Putamen (tissue), 1 donor: Measurements from ENCODE around the gene ANO8.
"Not testable (repeated sequence)": the region's sequence is repeated elsewhere in the genome, so short reads cannot be mapped to it uniquely, and the experiment has no call there.

Experiments used
- DNase-seq: peaks from one replicate; pipeline ENCODE4 v3.0.0-alpha.2; 2016; ENCODE audit warnings: low spot score

ANO8 gene, protein sequence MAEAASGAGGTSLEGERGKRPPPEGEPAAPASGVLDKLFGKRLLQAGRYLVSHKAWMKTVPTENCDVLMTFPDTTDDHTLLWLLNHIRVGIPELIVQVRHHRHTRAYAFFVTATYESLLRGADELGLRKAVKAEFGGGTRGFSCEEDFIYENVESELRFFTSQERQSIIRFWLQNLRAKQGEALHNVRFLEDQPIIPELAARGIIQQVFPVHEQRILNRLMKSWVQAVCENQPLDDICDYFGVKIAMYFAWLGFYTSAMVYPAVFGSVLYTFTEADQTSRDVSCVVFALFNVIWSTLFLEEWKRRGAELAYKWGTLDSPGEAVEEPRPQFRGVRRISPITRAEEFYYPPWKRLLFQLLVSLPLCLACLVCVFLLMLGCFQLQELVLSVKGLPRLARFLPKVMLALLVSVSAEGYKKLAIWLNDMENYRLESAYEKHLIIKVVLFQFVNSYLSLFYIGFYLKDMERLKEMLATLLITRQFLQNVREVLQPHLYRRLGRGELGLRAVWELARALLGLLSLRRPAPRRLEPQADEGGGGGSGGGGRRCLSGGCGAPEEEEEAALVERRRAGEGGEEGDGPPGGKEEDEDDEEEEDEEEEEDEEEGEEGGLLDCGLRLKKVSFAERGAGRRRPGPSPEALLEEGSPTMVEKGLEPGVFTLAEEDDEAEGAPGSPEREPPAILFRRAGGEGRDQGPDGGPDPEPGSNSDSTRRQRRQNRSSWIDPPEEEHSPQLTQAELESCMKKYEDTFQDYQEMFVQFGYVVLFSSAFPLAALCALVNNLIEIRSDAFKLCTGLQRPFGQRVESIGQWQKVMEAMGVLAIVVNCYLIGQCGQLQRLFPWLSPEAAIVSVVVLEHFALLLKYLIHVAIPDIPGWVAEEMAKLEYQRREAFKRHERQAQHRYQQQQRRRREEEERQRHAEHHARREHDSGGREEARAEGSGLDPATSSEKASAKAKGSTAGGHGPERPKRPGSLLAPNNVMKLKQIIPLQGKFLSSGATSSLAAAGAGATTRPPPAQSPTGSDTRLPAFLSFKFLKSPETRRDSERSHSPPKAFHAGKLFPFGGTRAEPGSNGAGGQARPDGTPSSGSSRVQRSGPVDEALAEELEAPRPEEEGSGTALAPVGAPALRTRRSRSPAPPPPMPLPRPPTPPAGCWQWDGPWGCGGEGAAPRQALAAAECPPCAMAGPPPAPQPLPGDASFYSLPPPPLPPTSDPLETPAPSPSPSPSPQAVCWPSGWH

DNA sequence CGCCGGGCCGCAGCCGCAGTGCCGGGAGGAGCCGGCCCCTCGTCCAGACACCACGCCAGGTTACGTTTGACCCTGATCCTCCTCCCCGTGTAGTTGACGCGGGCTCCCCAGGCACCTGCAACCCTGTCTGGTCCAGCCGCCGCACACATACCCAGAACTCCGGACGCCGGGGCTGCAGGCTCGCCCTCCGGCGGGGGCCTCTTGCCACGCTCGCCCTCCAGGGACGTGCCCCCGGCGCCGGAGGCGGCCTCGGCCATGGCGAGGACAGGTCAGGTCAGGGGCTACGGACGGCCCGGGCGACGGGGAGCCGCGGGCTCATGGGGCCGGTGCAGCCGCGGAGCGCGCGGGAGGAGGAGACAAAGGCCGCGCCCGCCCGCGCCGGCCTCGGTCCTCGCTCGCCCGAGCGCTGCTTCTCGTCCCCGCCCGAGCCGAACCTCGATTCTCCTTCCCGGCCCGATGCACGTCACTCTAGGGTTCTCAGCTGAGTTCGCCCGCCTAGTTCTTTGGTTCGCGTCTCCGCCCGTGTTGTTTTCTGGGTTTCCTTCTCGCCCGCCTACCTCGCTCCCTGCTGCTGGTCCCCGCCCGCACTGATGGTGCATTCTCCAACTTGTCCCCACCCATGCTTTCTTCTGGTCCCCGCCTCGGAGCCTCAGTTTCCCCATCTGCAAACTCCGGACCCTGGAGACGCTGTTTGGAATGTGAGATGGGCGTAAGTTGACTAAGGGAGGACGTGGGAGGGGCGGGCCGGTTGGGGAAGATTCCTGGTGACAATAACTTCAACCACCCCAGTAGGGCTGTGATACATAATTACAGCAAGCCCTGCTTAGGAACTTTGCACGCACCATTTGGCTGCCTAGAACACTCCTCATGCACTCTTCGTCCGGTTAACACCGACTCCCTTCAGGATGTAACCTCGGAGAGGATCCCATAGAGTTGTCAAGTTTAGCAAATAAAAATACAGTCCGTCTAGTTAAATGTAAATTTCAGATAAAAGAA, at the start of gene ANO8:
Gene ANO8, minus strand, starts transcription at position 442 of the 996 bp plus-strand sequence. Its CDS starts 185 bp downstream, at position 257.
- peak; percentile 95 for DNase-seq

DNA sequence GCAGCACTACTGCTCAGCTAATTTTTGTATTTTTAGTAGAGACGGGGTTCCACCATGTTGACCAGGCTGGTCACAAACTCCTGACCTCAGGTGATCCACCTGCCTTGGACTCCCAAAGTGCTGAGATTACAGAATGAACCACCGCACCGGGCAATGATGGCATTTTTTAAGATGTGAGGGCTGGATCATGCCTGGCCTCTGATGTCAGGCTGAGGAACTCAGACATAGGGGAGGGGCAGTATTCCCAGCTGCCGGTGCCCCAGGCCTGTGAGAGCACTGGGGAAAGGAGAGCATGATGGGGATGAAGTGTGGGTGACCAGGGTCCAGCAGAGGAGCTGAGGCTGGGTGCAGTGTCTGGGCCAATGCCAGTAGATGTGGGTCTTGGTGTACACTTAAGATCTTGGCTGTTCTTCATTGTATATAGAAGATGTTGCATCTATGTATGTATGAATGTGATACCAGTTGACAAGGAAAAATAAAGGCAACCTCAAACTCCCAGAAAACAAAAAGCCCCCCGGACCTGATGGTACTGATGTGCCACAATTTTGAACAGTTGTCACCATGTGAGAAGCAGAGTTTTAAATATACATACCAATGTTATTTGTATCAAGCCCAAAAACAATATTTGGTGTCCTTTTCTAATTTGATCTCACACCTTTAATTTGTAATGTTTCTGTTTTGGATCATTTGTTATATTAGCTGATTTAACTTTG, 45.9 kb upstream of the ANO8 start:
- no peak for DNase-seq

DNA sequence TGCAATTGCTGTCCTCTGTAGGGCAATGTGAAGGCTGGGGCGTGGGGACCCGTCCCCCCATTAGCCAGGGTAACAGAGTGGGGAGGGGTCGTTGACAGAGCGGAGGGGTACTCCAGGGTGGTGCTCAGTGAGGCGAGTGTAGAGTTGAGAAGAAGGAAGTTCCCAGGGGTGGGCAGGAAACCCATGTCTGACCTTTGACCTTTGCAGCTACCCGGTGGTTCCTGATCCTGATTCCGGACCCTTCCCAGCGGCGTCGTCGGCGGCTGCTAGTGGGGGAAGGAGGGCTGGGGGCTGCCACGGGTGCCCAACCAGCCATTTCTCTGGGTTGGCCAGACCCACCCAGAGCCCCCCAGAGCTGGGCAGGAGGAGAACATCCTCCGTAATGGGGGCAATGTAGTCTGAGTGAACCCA, 44.6 kb upstream of the ANO8 start:
- no peak for DNase-seq

DNA sequence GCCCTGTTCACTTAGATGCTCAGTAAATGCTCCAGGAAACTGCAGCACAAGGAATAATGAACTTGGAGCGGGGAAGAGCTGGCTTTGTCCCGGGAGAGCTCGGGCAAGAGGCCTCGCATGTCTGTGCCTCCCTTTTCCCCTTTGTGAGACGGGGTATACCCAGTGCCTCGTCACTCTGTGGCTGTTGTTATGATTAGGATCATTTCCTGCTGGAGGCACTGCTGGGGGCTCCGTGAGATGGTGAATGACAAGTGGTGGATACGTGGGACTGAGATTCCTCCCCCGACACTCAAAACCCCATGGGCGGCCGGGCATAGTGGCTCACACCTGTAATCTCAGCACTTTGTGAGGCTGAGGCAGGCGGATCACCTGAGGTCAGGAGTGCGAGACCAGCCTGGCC, 43.6 kb upstream of the ANO8 start:
- DNase-seq = no peak

DNA sequence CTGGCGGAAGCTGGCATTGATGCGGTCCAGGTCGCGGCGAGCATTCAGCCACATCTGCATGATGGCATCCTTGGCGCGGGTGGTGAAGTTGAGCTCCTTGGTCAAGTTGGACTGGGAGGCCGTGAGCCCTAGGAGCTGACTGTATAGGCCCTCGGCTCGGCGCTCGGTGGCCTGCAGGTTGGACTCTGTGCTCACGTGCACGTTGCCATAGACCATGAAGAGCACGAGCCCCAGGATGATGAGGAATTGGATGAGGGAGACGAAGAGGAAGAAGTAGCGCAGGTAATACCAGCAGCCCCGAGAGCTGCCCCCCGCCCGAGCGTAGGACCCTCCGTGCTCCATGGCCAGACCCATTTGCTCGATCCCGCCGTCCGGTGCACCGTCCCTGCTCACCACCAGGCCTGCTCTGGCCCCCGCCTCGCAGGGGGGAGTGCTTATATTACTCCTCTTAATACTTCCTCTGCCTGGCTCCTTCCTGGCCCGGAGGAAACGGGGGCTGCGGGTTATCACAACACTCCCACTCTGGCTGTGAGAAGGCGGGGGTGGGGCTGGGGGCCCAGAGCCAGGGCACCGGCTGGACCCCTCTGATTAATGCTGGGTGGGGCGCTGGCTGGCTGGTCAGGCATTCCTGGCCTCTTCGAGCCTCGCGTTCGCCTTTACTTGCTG, 42.4 kb upstream of the ANO8 start, which contains the start of gene PLVAP:
Gene PLVAP, minus strand, starts transcription at position 408 of the 666 bp plus-strand sequence. Its CDS starts 54 bp downstream, at position 354.
- no peak for DNase-seq

DNA sequence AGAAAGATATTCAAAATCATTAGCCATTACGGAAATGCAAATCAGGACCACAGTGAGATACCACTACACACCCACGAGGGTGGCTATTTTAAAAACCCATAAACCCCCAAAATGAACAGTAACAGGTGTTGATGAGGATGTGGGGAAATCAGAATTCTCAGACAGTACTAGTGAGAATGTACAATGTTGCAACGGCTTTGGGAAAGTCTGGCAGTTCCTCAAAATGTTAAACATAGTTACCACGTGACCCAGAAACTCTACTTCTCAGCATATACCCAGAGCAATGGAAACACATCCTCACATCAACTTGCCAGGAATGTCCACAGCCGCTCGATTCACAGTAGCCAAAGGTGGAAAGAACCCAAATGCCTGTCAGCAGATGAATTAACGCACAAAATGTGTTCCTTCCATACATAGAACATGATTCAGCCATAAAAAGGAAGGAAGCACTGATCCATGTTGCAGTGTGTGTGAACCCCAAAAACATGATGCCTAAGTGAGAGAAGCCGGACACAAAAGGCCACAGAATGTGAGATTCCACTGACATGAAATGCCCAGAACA, 35.5 kb upstream of the ANO8 start:
- no peak for DNase-seq

DNA sequence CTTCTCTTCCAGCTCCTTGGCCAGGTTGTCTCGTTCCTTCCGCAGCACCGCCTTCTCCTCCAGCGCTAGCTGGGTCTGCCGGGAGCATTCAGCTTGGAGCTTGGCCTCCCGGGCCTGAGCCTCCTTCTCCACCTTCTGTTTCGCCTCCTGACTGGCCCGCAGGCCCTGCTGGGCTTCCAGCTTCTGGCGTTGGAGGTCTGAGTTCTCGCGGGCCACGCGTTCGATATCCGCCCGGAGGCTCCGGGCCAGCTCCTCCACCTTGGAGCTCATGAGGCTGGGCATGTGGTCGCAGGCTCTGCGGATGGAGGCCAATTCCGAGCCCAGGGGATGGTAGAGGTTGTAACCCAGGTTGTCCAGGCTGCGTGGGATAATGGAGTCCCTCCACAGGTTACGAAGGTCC, 30.7 kb upstream of the ANO8 start:
- DNase-seq = no peak

DNA sequence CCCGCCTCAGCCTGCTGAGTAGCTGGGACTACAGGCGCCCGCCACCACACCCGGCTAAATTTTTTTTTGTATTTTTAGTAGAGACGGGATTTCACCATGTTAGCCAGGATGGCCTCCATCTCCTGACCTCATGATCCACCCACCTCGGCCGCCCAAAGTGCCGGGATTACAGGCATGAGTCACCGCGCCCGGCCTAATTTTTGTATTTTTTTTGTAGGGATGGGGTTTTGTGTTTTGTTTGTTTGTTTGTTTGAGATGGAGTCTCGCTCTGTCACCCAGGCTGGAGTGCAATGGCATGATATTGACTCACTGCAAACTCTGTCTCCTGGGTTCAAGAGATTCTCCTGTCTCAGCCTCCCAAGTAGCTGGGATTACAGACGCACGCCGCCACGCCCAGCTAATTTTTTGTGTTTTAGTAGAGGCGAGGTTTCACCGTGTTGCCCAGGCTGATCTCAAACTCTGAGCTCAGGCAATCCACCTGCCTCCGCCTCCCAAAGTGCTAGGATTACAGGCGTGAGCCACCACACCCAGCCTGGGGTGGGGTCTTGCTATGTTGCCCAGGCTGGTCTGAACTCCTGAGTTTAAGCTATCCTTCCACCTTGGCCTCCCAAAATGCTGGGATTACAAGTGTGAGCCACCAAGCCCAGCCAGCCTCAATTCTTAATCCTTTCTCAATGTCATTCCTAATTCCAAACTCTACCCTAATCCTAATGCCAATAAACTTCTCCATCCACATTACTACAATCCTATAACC, 29.4 kb upstream of the ANO8 start:
- DNase-seq = not testable (repeated sequence)

DNA sequence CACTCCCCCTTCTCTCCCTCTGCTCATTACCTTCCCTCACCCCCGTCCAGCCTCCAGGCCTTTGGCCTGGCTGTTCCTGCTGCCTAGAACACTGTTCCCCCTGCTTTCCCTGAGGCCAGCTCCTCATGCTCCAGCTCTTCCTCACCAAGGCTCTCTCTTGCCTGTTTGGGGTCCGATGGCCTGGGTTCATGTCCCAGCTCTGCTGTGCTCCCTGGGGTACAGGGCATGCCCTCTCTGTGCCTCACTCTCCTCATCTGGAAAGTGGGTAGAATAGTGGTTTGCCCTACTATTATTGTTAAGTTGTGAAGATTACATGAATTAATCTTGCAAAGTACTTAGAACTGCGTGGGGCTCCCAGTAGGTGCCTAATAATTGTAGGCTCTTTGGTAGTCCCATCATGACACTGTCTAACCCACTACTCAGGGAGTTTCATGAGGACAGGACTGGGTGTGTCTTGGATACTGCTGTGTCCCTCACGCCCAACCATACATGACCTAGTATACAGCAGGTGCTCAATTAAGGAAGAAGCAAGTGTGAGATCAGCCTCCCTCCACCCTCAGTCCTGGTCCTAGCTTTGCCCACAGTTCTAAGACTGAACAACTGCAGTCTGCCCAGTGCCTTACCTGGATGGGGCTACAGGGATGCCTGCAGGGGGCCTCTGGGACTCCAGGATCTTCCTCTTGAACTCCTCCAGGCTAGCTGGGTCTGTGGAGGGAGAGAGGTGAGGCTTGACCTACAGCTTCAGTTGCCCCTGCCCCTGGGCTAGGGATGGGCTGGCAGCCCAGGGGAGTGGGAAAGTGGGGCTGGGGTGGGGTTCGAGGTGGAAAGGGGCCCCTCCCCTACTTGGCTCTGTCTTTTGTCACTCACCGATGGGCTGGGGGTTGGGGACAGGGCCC, 25.5 kb upstream of the ANO8 start:
- no peak for DNase-seq

DNA sequence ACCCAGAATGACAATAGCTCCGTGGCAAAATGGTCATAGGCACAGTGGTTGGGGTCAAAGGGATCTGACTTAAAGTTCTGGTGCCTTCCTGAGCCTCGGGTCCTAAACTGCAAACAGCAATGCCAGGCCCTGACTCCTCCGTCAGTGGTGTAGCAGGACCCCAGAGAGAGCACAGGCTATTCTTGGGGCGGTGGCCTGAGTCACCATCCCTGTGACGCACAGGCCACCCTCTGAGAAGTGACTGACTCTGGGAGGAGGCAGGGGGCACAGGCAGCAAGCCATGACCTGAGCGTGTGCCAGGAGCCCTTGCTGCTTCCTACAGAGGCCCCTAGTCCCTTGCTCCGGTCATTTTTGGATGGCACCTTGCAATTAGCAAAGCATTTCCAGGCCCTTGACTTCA, 23.7 kb upstream of the ANO8 start:
- no peak for DNase-seq

DNA sequence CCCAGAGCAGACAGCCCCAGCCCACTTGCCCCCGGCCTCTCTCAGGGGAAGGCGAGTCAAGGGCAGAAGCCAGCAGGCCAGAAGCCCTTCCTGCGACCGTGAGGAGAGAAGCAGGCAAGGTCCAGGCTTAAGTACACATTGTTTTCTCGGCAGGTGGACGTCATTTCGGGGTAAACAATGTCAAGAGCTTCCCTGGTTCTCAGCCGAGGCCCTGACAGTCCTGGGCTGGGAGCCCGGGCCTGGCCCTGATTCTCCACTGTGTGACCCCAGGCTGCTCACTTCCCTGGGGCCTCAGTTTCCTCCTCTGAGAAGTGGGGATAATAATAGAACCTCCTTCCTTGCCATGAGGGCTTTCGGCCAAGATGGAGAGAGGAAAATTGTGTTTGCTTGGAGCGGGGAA, 23.1 kb upstream of the ANO8 start:
- DNase-seq = no peak

DNA sequence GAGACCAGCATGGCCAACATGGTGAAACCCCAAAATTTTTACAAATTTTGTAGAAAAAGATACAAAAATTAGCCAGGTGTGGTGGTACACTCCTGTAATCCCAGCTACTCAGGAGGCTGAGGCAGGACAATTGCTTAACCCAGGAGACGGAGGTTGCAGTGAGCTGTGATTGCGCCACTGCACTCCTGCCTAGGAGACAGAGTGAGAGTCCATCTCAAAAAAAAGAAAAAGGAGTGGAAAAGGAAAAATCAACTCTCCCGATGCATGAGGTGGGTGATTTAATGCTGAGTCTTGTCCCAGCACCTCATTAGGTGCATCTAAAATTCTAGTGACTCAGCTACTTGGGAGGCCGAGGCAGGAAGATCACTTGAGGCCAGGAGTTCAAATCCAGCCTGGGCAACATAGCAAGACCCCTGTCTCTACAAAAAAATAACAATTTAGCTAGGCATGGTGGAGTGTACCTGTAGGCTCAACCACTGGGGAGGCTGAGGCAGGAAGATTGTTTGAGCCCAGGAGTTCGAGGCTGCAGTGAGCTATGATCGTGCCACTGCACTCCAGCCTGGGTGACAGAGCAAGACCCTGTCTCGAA, 22.5 kb upstream of the ANO8 start:
- DNase-seq = no peak

DNA sequence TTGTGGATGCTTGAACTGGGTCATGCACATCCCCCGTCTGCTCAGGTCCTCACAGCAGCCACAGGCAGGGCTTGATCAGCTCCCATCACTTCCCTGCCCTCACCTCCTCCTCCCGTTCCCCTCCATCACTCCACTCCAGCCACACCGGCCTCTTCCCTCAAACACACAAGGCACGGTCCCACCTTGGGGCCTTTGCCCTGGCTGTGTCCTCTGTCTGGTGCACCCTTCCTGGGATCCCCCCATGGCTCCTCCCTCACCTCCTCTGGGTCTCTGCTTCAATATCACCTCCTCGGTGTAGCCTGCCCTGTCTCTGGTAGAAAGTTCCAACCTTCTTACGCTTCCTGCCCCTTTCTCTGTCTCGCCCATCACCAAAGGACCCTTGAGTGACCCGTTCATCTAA, 18.7 kb upstream of the ANO8 start:
- DNase-seq = no peak

DNA sequence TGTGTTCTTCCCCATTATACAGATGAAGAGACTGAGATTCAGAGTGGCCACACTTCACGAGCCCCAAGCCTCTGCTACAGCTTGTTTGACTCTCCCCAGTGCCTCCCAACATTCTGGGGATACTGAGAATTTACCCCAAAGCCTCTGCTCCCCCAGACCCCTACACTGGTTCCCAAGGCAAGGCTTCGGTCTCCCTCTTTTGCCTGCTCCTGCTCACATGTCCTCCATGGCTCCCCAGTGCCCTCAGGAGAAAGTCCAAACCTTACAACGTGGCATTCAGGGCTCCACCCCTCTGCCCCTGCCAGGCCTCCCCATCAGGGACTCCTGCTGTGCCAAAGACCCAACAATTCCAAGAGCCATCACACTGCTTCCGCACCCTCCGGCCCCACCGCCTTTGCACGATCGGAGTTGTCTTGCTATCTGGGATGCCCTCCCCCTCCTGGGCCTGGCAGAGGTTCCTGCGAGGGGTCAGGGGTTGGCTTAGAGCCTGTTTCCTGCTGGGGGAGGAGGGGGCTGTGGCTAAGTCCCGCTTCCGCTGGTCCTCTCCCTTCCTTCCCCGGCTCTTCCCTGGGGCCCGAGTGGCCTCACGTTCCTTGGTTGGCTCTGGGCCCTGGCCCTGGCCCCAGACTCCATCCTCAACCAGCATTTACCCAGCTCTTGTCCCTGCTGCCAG, 18.1 kb upstream of the ANO8 start:
- no peak for DNase-seq

DNA sequence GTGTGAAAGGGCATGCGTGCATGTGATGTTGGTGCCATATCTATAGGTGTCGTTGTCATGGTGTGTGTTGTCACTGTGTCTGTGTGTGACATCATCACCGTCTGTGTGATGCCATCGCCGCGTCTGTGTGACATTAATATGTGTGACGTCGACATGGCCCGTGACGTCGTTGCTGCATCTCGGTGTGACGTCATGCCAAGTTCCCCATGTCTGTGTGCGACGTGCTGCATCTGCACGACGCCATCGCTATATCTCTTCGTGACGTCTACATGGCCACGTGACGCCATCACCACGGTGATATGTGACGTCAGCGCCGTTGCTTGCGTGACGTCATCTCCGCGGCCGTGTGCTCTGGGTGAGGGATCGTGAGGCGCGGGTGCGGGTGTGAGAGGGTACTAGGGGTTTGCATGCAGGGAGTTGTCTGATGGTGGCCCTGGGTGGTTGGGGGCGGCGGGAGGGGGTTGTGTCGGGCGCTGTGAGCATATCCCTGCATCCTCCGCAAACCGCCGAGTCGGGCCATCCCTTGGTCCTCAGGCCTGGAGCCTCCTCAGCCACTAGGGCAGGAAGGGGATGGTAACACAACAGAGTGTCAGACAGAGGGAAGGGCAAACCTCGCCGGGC, 17.3 kb upstream of the ANO8 start:
- DNase-seq = no peak

DNA sequence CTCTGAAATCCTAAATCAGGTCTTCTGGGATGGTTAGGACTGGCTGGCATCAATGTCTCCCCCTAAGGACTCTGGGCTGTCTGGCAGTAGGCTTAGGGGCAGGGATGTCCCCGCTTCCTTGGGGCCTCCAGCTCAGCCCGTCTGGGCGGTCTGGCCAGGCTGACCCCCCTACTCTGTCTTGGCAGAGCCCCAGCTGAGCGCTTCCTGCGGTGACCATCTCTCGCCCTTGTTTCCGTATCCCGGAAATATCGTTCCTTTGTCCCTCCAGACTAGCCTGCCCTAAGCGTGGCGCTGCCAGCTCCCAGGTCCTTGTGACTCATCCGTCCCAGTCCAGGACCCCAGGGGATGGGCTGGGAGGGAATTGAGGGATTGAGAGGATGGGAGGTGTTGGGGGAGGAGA, 14.0 kb upstream of the ANO8 start:
- DNase-seq = no peak
